IMR-90 (cell line): ENCODE measurements around the gene SPARCL1. TPM values are rescaled to one million over a fixed set of nuclear protein-coding genes. Genes with fewer than 3 reads are reported as not detected.

Experiments used
- ATAC-seq: fragments of 200-7000 bp; cut with Tn5 transposase; 2 replicates; pipeline ENCODE4 v1.9.1; 2020; ENCODE audit warnings: low read depth, mild to moderate bottlenecking, moderate library complexity
- BruUV-seq: library from RNA; stranded (reverse); fragments of 400-500 nt; replicated peaks from 2 replicates; lab custom pipeline; 2021; lab: Mats Ljungman, UMichigan
- CTCF ChIA-PET: fragments of 300-600 bp; formaldehyde crosslinking; extraction: SDS; loops from one replicate; lab custom pipeline; 2021; ENCODE audit warnings: antibody characterized with exemption; lab: Yijun Ruan, JAX
- POLR2A ChIA-PET: fragments of 300-600 bp; sonication (Branson Sonifier 250); formaldehyde crosslinking; loops from one replicate; lab custom pipeline; 2022; ENCODE audit warnings: antibody characterized with exemption; ENCODE audit not compliant: unreplicated experiment; lab: Charles Lee
- DNase-seq: peaks from one replicate; pipeline ENCODE4 v3.0.0; 2013
- H2AFZ ChIP-seq: replicated peaks from 2 replicates; pipeline ENCODE3; 2013; ENCODE audit warnings: low read length, mild to moderate bottlenecking; ENCODE audit not compliant: poor library complexity
- H2AK5ac ChIP-seq: 2 replicates; pipeline ENCODE4 v1.6.1; 2013; ENCODE audit warnings: low read depth, low read length, inconsistent platforms
- H2AK9ac ChIP-seq: replicated peaks from 2 replicates; pipeline ENCODE3; 2013; ENCODE audit warnings: mild to moderate bottlenecking, low read depth, low read length, moderate library complexity; ENCODE audit not compliant: poor library complexity
- H2BK120ac ChIP-seq: 2 replicates; pipeline ENCODE4 v1.6.1; 2013; ENCODE audit warnings: low read depth, low read length, inconsistent platforms
- H2BK15ac ChIP-seq: 3 replicates; pipeline ENCODE4 v1.6.1; 2013; ENCODE audit warnings: low read depth, low read length, inconsistent platforms
- H2BK20ac ChIP-seq: 2 replicates; pipeline ENCODE4 v1.6.1; 2013; ENCODE audit warnings: low read depth, mild to moderate bottlenecking, inconsistent platforms, low read length, moderate library complexity
- H2BK5ac ChIP-seq: 2 replicates; pipeline ENCODE4 v1.6.1; 2013; ENCODE audit warnings: mild to moderate bottlenecking, low read depth, low read length, inconsistent platforms; ENCODE audit not compliant: poor library complexity, severe bottlenecking
- H3K14ac ChIP-seq: replicated peaks from 2 replicates; pipeline ENCODE4 v1.6.1; 2013; ENCODE audit warnings: low read depth, low read length, inconsistent platforms
- H3K18ac ChIP-seq: 2 replicates; pipeline ENCODE4 v1.6.1; 2013; ENCODE audit warnings: low read depth, low read length, control low read depth
- H3K23ac ChIP-seq: 2 replicates; pipeline ENCODE4 v1.6.1; 2013; ENCODE audit warnings: low read depth, low read length, inconsistent platforms
- H3K27ac ChIP-seq: 2 replicates; pipeline ENCODE4 v1.5.1; 2013; ENCODE audit warnings: mild to moderate bottlenecking, control low read depth, low read length; ENCODE audit not compliant: insufficient read depth
- H3K27me3 ChIP-seq: 2 replicates; pipeline ENCODE4 v1.6.1; 2013; ENCODE audit warnings: low read length; ENCODE audit not compliant: control insufficient read depth, insufficient read depth
- H3K36me3 ChIP-seq: 2 replicates; pipeline ENCODE4 v1.6.1; 2013; ENCODE audit warnings: low read length, mixed read lengths; ENCODE audit not compliant: control insufficient read depth, insufficient read depth
- H3K4ac ChIP-seq: 2 replicates; pipeline ENCODE4 v1.6.1; 2013; ENCODE audit warnings: low read depth, low read length, inconsistent platforms
- H3K4me1 ChIP-seq: 2 replicates; pipeline ENCODE4 v1.6.1; 2013; ENCODE audit warnings: low read length, mixed read lengths; ENCODE audit not compliant: control insufficient read depth, insufficient read depth
- H3K4me2 ChIP-seq: 2 replicates; pipeline ENCODE4 v1.6.1; 2013; ENCODE audit warnings: low read depth, mild to moderate bottlenecking, control low read depth, low read length, moderate library complexity
- H3K4me3 ChIP-seq: 2 replicates; pipeline ENCODE4 v1.5.1; 2013; ENCODE audit warnings: low read depth, mild to moderate bottlenecking, control low read depth, low read length, moderate library complexity; ENCODE audit not compliant: insufficient read depth
- H3K56ac ChIP-seq: 2 replicates; pipeline ENCODE4 v1.6.1; 2013; ENCODE audit warnings: low read length, inconsistent platforms; ENCODE audit not compliant: insufficient read depth; ENCODE audit errors: extremely low read depth
- H3K79me1 ChIP-seq, 2 experiments: 2 replicates each; pipeline ENCODE4 v1.6.1; 2013; ENCODE audit warnings: low read length in 2 of 2, inconsistent platforms in 1 of 2, low read depth in 1 of 2
- H3K9ac ChIP-seq: 2 replicates; pipeline ENCODE4 v1.6.1; 2013; ENCODE audit warnings: low read depth, low read length, control low read depth
- H3K9me1 ChIP-seq: 2 replicates; pipeline ENCODE4 v1.6.1; 2013; ENCODE audit warnings: low read length, inconsistent platforms; ENCODE audit not compliant: insufficient read depth
- H3K9me3 ChIP-seq: 2 replicates; pipeline ENCODE4 v1.6.1; 2013; ENCODE audit warnings: low read length; ENCODE audit not compliant: control insufficient read depth, insufficient read depth
- H4K20me1 ChIP-seq: 2 replicates; pipeline ENCODE4 v1.6.1; 2013; ENCODE audit warnings: low read length, inconsistent platforms; ENCODE audit not compliant: insufficient read depth
- H4K5ac ChIP-seq: 2 replicates; pipeline ENCODE4 v1.6.1; 2013; ENCODE audit warnings: mild to moderate bottlenecking, low read depth, low read length, control low read depth
- H4K8ac ChIP-seq, 2 experiments: 2 replicates each; pipeline ENCODE4 v1.6.1; 2013; ENCODE audit warnings: low read depth in 2 of 2, low read length in 2 of 2, control low read depth in 1 of 2, inconsistent platforms in 1 of 2
- H4K91ac ChIP-seq: 2 replicates; pipeline ENCODE4 v1.6.1; 2013; ENCODE audit warnings: low read depth, low read length, inconsistent platforms; ENCODE audit not compliant: insufficient read depth
- BHLHE40 ChIP-seq: fragments of 150-350 bp; IDR thresholded peaks from 2 replicates; pipeline ENCODE4 v1.6.1; 2016; ENCODE audit warnings: mild to moderate bottlenecking, low read depth, low read length
- CEBPB ChIP-seq: IDR thresholded peaks from 2 replicates; pipeline ENCODE4 v1.6.1; 2012; ENCODE audit warnings: low read depth, low read length, improper control_type of control experiment
- CHD1 ChIP-seq: IDR thresholded peaks from 2 replicates; pipeline ENCODE4 v1.6.1; 2012; ENCODE audit warnings: low read depth, low read length, improper control_type of control experiment
- CTCF ChIP-seq: conservative IDR thresholded peaks from 2 replicates; pipeline ENCODE4 v1.5.1; 2012; ENCODE audit warnings: mild to moderate bottlenecking, low read depth, low read length, improper control_type of control experiment
- ELK1 ChIP-seq: fragments of 150-350 bp; IDR thresholded peaks from 2 replicates; pipeline ENCODE4 v1.6.1; 2016; ENCODE audit warnings: low read depth, mild to moderate bottlenecking, low read length, moderate library complexity, borderline replicate concordance
- FOS ChIP-seq: fragments of 150-350 bp; IDR thresholded peaks from 2 replicates; pipeline ENCODE4 v1.6.1; 2016; ENCODE audit warnings: low read depth, low read length
- MAFK ChIP-seq: IDR thresholded peaks from 2 replicates; pipeline ENCODE4 v1.6.1; 2012; ENCODE audit warnings: low read depth, low read length, improper control_type of control experiment
- MAZ ChIP-seq: IDR thresholded peaks from 2 replicates; pipeline ENCODE4 v1.6.1; 2012; ENCODE audit warnings: low read depth, mild to moderate bottlenecking, low read length, improper control_type of control experiment, moderate library complexity, borderline replicate concordance
- MXI1 ChIP-seq: IDR thresholded peaks from 2 replicates; pipeline ENCODE4 v1.6.1; 2012; ENCODE audit warnings: low read depth, mild to moderate bottlenecking, low read length, moderate library complexity, borderline replicate concordance
- NFE2L2 ChIP-seq: fragments of 150-350 bp; IDR thresholded peaks from 2 replicates; pipeline ENCODE4 v1.6.1; 2016; ENCODE audit warnings: low read depth, mild to moderate bottlenecking, low read length
- POLR2A ChIP-seq: IDR thresholded peaks from 2 replicates; pipeline ENCODE4 v1.6.1; 2012; ENCODE audit warnings: mild to moderate bottlenecking, low read depth, low read length
- RAD21 ChIP-seq: IDR thresholded peaks from 2 replicates; pipeline ENCODE4 v1.6.1; 2012; ENCODE audit warnings: low read length, improper control_type of control experiment
- RCOR1 ChIP-seq: IDR thresholded peaks from 2 replicates; pipeline ENCODE4 v1.6.1; 2012; ENCODE audit warnings: mild to moderate bottlenecking, low read length, improper control_type of control experiment; ENCODE audit not compliant: insufficient replicate concordance
- RFX5 ChIP-seq: IDR thresholded peaks from 2 replicates; pipeline ENCODE4 v1.8.0; 2012; ENCODE audit warnings: low read depth, mild to moderate bottlenecking, low read length, moderate library complexity
- SMC3 ChIP-seq: fragments of 150-350 bp; IDR thresholded peaks from 2 replicates; pipeline ENCODE4 v1.6.1; 2016; ENCODE audit warnings: low read depth, mild to moderate bottlenecking, antibody characterized with exemption, low read length, moderate library complexity
- USF2 ChIP-seq: fragments of 150-350 bp; IDR thresholded peaks from 2 replicates; pipeline ENCODE4 v1.6.1; 2017; ENCODE audit warnings: mild to moderate bottlenecking, antibody characterized with exemption, low read length, low read depth
- WGBS, 2 experiments: methylation state at CpG; one replicate each; pipeline versions ENCODE4 v1.1.5 to v1.1.7; 2013; ENCODE audit warnings: missing lambda C conversion rate in 2 of 2; ENCODE audit not compliant: insufficient read length in 1 of 2; ENCODE audit errors: extremely low coverage in 2 of 2; 5-methylcytosine and 5-hydroxymethylcytosine counted together
- dilution Hi-C: fragments of 300-500 bp; cut with HindIII; formaldehyde crosslinking; loops from one replicate; pipeline ENCODE4 v1.14.3; 2018; ENCODE audit warnings: low sequenced_read_pairs; ENCODE audit not compliant: unreplicated experiment
- in situ Hi-C: fragments of 300-500 bp; cut with MboI; formaldehyde crosslinking; loops from 3 replicates; pipeline ENCODE4 v1.14.3; 2019; ENCODE audit warnings: low sequenced_read_pairs, inconsistent platforms, mixed read lengths
- intact Hi-C: fragments of 100-400 bp; cut with micrococcal nuclease; formaldehyde crosslinking; loops from 2 replicates; pipeline ENCODE4 v1.10.0; 2022
- polyA plus RNA-seq, 3 experiments: library from polyadenylated mRNA; depleted of rRNA; stranded (reverse); fragments of >200 nt; gene quantifications; 2 replicates each; pipeline ENCODE4 v1.2.3, GENCODE V29; 2012; ENCODE audit warnings: low replicate concordance in 1 of 3
- total RNA-seq: library from RNA; depleted of rRNA; stranded (reverse); fragments of >200 nt; gene quantifications from 2 replicates; pipeline ENCODE4 v1.2.3, GENCODE V29; 2012

SPARCL1 gene
- total and polyA plus RNA-seq, 2 of the 4 experiments (the other 2 are of a cell fraction) = not detected

GRCh38 chr4:87469390-87469789 lies 59.8 kb downstream of the SPARCL1 start:
- intact Hi-C loops = loop anchor here (5.0 kb wide), 1 partner anchor 117 kb away; no protein-coding TSS in a partner anchor
- in situ Hi-C loops = loop anchor here (5.0 to 25.0 kb wide), 3 partner anchors 95 to 557 kb away; no protein-coding TSS in a partner anchor
- no peak overlapping the region for H4K8ac ChIP-seq
- H3K4ac ChIP-seq = no peak overlapping the region
- no peak overlapping the region for H2AFZ ChIP-seq
- H4K20me1 ChIP-seq = no peaks in the 10 kb centered on the region
- H2AK5ac ChIP-seq = no peak overlapping the region
- no peak overlapping the region for H3K14ac ChIP-seq
- ATAC-seq (no peak), DNase-seq (no peak)
- ChIA-PET CTCF (interaction anchor here (0.6 kb wide), 1 partner anchor 90 kb away, joined by 3 read pairs; no protein-coding TSS in a partner anchor), POLR2A (no interaction called here)
- H4K91ac ChIP-seq = no peak overlapping the region
- H2BK120ac ChIP-seq = no peak overlapping the region
- H3K27ac ChIP-seq = no peak overlapping the region
- no peak overlapping the region for H3K4me3 ChIP-seq
- H3K9me3 ChIP-seq = no peaks in the 10 kb centered on the region
- 0 out of 2 replicates have a peak, but pooled peaks cover under 1% of the 10 kb centered on the region for H3K36me3 ChIP-seq
- no peak overlapping the region for H3K18ac ChIP-seq
- no peaks in the 10 kb centered on the region for H3K9me1 ChIP-seq
- no peak for TF ChIP-seq RFX5
- no peak for TF ChIP-seq RAD21
- TF ChIP-seq POLR2A = no peak
- TF ChIP-seq MAZ = no peak
- no peak for TF ChIP-seq CHD1
- no peak for TF ChIP-seq NFE2L2
- no peak for TF ChIP-seq MAFK
- no peak for TF ChIP-seq SMC3
- no peak for TF ChIP-seq USF2
- TF ChIP-seq CEBPB = no peak
- no peak for TF ChIP-seq RCOR1
- TF ChIP-seq CTCF = no peak
- no peak for TF ChIP-seq MXI1
- no peak for TF ChIP-seq FOS
- TF ChIP-seq BHLHE40 = no peak
- no peak for TF ChIP-seq ELK1
- H4K5ac ChIP-seq = no peak overlapping the region
- dilution Hi-C loops = no loop called here
- H2AK9ac ChIP-seq = no peak overlapping the region
- BruUV-seq = no TSS peak
- 92% methylated on average over 2 of the region's 6 CpGs; no CpG with 5 or more reads in 1 of the 2 experiments for WGBS, 2 experiments
- H3K27me3 ChIP-seq = no peaks in the 10 kb centered on the region
- H2BK20ac ChIP-seq = no peak overlapping the region
- H3K9ac ChIP-seq = no peak overlapping the region
- H2BK15ac ChIP-seq = no peak overlapping the region
- no peaks in the 10 kb centered on the region for H3K79me1 ChIP-seq
- no peak overlapping the region for H3K56ac ChIP-seq
- no peak overlapping the region for H3K4me2 ChIP-seq
- H2BK5ac ChIP-seq = no peak overlapping the region
- no peak overlapping the region for H3K23ac ChIP-seq
- no peaks in the 10 kb centered on the region for H3K4me1 ChIP-seq
